ENCODE measurements around the gene RPS16.

Gene RPS16

DNA sequence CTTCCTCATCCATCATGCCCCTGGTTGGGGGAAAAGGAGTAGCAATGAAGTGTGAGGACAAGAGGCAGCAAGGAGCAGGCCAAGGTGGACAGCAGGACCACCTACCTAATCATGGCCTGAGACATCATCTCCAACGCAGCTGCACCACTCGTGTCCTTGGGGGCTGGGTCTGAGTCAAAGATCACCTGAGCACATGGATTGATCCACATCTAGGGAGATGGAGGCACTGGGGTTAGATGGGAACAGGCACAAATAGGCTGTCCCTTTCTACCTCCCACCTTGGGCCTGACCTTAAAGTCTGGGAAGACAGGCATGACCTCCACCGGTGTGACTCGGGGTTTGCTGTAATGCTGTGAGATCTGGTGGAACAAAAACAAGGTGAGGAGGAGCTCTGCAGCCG lies 47.1 kb downstream of the RPS16 start:
- DNase-seq (ENCODE audit: low read depth in 2 of 2), result no peak

DNA sequence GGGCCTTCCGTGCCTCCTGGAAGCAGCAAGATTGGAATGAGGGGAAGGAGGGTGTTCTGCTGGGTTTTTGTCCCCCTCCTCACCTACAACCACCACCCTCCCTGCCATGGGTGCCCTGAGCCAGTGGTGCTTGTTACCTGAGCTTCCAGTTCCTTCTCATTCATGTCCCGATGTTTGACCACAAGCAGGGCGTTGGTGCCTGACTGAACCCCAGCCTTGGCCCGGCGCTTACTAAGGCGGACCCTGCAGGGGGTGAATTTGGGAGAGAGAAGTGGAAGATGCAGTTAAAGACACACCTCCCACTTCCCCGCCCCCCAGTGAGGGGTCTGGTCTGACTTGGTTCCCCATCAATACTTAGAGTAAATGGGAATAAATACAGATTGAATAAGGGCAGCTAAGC lies 49.2 kb downstream of the RPS16 start:
- DNase-seq (ENCODE audit: low read depth in 2 of 2), result no peak

- DNase-seq (ENCODE audit: low read depth in 2 of 2), result no peak
These were observed 49.9 kb downstream of the RPS16 start for GRCh38 chr19:39385629-39386411.

- no peak for DNase-seq (ENCODE audit: low read depth in 2 of 2)
These were observed 50.7 kb downstream of the RPS16 start for GRCh38 chr19:39384839-39385568.

Measured in stimulated activated CD8-positive, alpha-beta memory T cell treated with anti-CD3 and anti-CD28 coated beads, Interleukin-15, amount 100 ng/mL, for 48 hours (primary cell).